ENCODE data around the gene ARAP2. TPM values are rescaled to one million over a fixed set of nuclear protein-coding genes. Genes with fewer than 3 reads are reported as not detected.

ARAP2 gene
- total RNA-seq, 1 experiment from 2014 or later, result 8.3 TPM

DNA sequence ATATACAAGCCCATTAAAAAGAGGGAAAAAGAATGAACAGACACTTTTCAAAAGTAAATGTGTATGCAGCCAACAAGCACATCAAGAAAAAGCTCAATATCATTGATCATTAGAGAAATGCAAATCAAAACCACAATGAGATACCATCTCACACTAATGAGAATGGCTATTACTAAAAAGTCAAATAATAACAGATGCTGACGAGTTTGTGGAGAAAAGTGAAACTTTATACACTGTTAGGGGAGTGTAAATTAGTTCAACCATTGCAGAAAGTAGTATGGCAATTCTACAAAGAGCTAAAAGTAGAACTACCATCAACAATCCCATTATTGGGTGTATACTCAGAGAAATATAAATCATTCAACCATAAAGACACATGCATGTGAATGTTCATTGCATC lies 203.0 kb downstream of the ARAP2 start:
- in situ Hi-C loops (cut with HindIII; ENCODE audit: low pct_unique_long_range_greater_than_20kb, low sequenced_read_pairs), result no loop called here

DNA sequence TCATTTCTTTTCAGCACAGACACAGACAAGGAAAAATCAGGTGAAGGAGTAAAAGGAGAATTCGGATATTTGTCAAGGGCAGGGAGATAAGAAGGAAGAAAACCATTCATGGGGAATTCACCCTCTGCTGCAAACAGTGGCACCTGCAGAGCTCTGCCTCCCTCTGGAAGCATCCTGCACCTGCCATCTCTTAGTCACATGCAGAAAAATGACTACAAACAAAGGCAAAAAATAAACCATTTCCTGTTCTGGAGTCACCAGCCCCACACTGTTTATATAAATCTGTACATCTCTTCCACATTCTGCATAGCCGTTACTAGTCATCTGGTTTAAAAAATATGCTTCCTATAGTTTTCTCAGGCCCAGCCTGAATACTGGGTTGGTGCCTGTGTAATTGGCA lies 205.3 kb downstream of the ARAP2 start:
- in situ Hi-C loops (cut with HindIII; ENCODE audit: low pct_unique_long_range_greater_than_20kb, low sequenced_read_pairs), result no loop called here
- DNase-seq (ENCODE audit: low read depth, low spot score), result no peak

More for the DNA sequence above, 203.0 kb downstream of the ARAP2 start:
- DNase-seq (ENCODE audit: low read depth, low spot score), result no peak

DNA sequence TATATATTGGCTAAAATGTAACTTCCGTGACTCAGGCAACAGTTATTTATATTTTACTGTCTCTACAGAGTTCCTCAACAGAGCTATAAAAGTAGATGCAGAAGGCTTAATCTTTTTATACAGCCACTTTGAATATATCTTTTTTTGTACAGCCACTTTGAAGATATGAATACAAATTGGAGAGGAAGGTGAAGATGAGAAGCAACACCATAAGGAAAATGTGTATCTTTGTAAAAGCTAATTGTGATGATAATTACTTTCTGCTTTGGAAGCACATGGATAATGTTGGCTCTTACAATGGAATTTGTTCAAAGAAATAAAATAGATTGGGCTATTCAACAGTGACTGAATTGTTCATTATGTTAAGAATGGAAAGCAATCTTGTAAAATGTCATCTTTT lies 205.8 kb downstream of the ARAP2 start:
- in situ Hi-C loops (cut with HindIII; ENCODE audit: low pct_unique_long_range_greater_than_20kb, low sequenced_read_pairs), result no loop called here
- DNase-seq (ENCODE audit: low read depth, low spot score), result no peak

DNA sequence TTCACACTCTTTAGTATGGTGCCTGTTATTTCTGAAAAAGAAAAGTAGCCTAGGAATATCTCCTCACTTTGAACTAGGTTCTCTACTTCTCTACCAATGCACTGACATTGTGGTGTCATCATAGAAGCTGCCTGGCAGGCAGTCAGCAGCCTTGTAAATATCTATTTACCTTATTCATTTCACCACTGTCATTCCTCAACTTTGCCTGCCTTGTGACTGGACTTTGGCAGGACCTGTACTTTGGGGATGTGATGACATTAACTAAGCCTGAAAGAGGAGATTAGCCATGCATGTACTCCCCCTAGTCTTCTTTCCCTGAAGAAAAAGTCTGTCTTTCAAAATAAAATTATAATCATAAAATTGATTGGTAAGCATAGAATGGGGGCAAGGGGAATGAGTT lies 207.2 kb downstream of the ARAP2 start:
- in situ Hi-C loops (cut with HindIII; ENCODE audit: low pct_unique_long_range_greater_than_20kb, low sequenced_read_pairs), result no loop called here
- DNase-seq (ENCODE audit: low read depth, low spot score), result no peak

DNA sequence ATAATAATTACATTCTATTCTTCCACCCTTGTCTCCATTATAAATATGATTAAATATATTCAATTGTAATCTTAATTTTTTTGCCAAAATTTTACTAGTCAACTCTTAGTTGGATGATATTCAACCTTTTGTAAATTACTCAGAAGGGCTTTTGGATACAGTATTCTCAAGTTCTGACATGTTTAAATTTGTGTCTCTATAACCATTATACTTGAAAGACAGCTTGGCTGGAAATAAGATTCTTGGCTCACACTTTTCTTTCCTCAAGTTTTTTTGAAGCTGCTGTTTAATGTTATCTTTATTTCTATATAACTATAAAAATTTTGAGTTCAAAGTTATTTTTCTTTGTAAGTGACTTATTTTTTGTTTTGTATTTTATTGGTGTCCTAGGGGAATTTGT lies 214.4 kb downstream of the ARAP2 start:
- DNase-seq (ENCODE audit: low read depth, low spot score), result no peak
- in situ Hi-C loops (cut with HindIII; ENCODE audit: low pct_unique_long_range_greater_than_20kb, low sequenced_read_pairs), result no loop called here

DNA sequence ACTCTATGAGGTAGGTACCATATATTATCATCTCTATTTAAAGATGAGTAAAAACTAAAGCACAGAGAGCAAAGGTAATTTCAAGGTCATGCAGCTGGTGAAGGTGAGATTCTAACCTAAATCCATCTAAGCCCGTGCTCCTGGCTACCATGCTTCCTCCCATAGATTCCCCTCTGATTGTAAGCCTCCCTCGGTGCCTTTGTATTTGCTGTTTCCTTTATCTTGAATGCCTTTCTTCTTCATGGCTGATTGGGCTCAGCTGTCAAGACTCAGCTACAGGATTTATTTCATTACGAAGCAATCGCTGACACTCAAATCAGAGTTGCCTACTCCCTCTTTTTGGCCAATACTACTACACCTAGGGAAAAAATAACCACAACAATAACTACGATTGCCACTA lies 217.1 kb downstream of the ARAP2 start:
- DNase-seq (ENCODE audit: low read depth, low spot score), result no peak
- in situ Hi-C loops (cut with HindIII; ENCODE audit: low pct_unique_long_range_greater_than_20kb, low sequenced_read_pairs), result no loop called here

DNA sequence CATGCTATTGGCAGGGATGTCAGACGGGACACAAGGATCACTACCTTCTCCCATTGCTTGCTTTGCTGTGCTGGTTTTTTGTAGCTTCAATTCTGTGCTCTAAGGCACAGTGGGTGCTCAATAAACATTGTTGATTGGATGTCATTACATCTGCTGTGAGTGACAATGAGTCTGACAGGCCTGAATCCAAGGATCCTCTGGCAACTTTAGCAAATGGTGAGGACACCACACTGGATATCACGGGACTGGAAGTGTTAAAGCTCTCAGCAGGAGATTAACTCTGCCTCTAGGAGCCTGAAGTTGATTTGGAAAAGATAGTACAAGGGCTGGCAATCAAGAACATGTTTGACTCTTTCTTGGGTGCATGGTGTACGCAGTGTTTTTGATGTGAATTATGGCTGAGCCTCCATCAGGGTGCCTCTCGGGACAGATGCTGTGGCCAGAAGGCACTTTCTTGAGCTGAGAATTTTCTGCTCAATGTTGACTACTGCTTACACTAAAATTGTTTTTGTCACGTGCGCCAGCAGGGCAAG lies 217.9 kb downstream of the ARAP2 start:
- DNase-seq (ENCODE audit: low read depth, low spot score), result no peak
- in situ Hi-C loops (cut with HindIII; ENCODE audit: low pct_unique_long_range_greater_than_20kb, low sequenced_read_pairs), result no loop called here

DNA sequence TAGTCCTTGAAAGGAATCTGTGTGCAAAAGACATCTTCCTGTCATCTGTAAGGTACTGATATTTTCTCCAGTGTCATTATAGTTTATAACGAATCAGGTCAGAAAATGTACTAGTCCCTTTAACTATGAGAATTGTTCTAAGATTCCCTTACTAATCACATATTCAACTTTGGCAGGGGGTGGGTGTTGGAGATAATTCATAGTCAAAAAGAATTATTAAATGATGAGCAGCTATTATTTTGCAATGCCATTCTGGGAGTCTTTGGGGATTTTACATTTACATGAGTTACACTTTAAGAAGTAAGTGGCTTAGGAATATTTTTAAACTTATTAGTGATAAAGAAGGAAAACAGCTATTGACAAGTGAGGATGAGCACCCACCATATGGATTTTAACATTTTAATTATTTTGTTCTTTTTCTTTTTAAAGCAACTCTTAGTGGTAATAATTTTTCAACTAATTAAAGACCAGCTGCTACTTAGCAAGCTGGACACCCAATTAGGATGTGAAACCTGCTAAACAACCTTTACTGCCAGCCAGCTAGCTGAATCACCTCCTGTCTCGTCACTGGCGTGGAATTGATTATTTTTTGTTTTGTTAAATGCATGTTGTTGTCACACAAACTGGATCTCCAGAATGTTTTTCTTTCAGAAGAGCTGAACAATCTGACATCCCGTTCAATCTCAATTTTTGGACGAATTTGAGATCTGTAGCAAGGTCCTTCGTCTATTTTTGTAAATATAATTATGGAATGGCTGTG lies 219.2 kb downstream of the ARAP2 start:
- in situ Hi-C loops (cut with HindIII; ENCODE audit: low pct_unique_long_range_greater_than_20kb, low sequenced_read_pairs), result no loop called here
- DNase-seq (ENCODE audit: low read depth, low spot score), result no peak

DNA sequence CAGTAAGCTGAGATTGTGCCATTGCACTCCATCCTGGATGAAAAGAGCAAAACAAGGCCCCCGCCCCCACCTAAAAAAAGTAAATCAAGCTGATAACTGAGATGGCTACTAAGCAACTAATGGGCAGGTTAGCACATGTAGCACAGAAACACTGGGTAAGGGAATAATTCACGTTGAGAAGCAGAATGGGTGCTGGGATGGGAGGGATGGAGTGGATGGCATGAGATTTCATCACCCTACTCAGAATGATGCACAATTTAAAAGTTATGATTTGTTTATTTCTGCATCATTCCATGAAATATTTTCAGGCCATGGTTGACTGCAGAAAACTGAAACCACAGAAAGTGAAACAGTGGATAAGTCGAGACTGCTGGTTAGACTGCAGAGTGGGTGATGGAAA lies 224.0 kb downstream of the ARAP2 start:
- no peak for DNase-seq (ENCODE audit: low read depth, low spot score)
- in situ Hi-C loops (cut with HindIII; ENCODE audit: low pct_unique_long_range_greater_than_20kb, low sequenced_read_pairs), result no loop called here

Other genes with a start within 250 kb of the ARAP2 start
- not detected in 2 replicates for gene DTHD1, start 37.1 kb upstream of the ARAP2 start, total RNA-seq (2014; rRNA removed; shearing (Covaris generic))

Measured in SK-MEL-5 (cell line).